Liver (tissue), 9 donors: Measurements from ENCODE around the gene PELI3. TPM values are rescaled to one million over a fixed set of nuclear protein-coding genes. Genes with fewer than 3 reads are reported as not detected.

Source experiments
- DNase-seq: peaks from one replicate; pipeline ENCODE4 v3.0.0-alpha.2; 2017; ENCODE audit warnings: low spot score
- H3K27ac ChIP-seq, 2 donors: one replicate each; pipeline ENCODE4 v1.7.0; 2013; ENCODE audit warnings: inconsistent platforms in 2 of 2, low read length in 2 of 2, control low read depth in 1 of 2, low read depth in 1 of 2, mild to moderate bottlenecking in 1 of 2
- H3K27me3 ChIP-seq, 4 donors: one replicate each; pipeline versions ENCODE4 v1.6.1 to v1.7.0; 2013; ENCODE audit warnings: low read length in 3 of 4, inconsistent platforms in 1 of 4, mild to moderate bottlenecking in 1 of 4, moderate library complexity in 1 of 4; ENCODE audit not compliant: control insufficient read depth in 4 of 4, insufficient read depth in 4 of 4
- H3K36me3 ChIP-seq, 4 donors: one replicate each; pipeline versions ENCODE4 v1.6.1 to v1.7.0; 2013; ENCODE audit warnings: low read length in 3 of 4, mild to moderate bottlenecking in 3 of 4, low read depth in 1 of 4, moderate library complexity in 1 of 4; ENCODE audit not compliant: control insufficient read depth in 4 of 4, insufficient read depth in 3 of 4
- H3K4me1 ChIP-seq, 4 donors: one replicate each; pipeline versions ENCODE4 v1.6.1 to v1.7.0; 2013; ENCODE audit warnings: low read length in 3 of 4, mild to moderate bottlenecking in 3 of 4, moderate library complexity in 1 of 4; ENCODE audit not compliant: control insufficient read depth in 4 of 4, insufficient read depth in 4 of 4
- H3K4me3 ChIP-seq, 3 donors: one replicate each; pipeline versions ENCODE4 v1.6.1 to v1.7.0; 2013; ENCODE audit warnings: low read length in 3 of 3, control low read depth in 1 of 3, low read depth in 1 of 3, mild to moderate bottlenecking in 1 of 3
- H3K9ac ChIP-seq, 2 donors: one replicate each; pipeline ENCODE4 v1.7.0; 2013; ENCODE audit warnings: low read length in 2 of 2, mild to moderate bottlenecking in 2 of 2, moderate library complexity in 2 of 2, control low read depth in 1 of 2, low read depth in 1 of 2
- H3K9me3 ChIP-seq, 4 donors: one replicate each; pipeline versions ENCODE4 v1.6.1 to v1.7.0; 2013; ENCODE audit warnings: low read length in 3 of 4; ENCODE audit not compliant: control insufficient read depth in 4 of 4
- ATF3 ChIP-seq: IDR thresholded peaks from 2 replicates; pipeline ENCODE4 v1.6.1; 2016; ENCODE audit warnings: antibody characterized with exemption
- CTCF ChIP-seq: fragments of 150-350 bp; IDR thresholded peaks from 2 replicates; pipeline ENCODE4 v1.5.1; 2017; ENCODE audit warnings: improper control_type of control experiment, low read depth, low read length; ENCODE audit not compliant: missing input control
- EGR1 ChIP-seq, 2 donors: IDR thresholded peaks; 2 replicates each; pipeline ENCODE4 v1.6.1; 2016 to 2018; ENCODE audit warnings: antibody characterized with exemption in 2 of 2, low read depth in 2 of 2
- FOXA1 ChIP-seq: IDR thresholded peaks from 2 replicates; pipeline ENCODE4 v1.6.1; 2016; ENCODE audit warnings: antibody characterized with exemption
- FOXA2 ChIP-seq: IDR thresholded peaks from 2 replicates; pipeline ENCODE4 v1.6.1; 2016; ENCODE audit warnings: antibody characterized with exemption
- GABPA ChIP-seq, 2 donors: IDR thresholded peaks in 1 of 2; conservative IDR thresholded peaks in 1 of 2; 2 replicates each; pipeline ENCODE4 v1.6.1; 2016; ENCODE audit warnings: antibody characterized with exemption in 2 of 2, mild to moderate bottlenecking in 1 of 2, moderate library complexity in 1 of 2
- HNF4A ChIP-seq, 2 donors: conservative IDR thresholded peaks; 2 replicates each; pipeline ENCODE4 v1.6.1; 2016; ENCODE audit warnings: antibody characterized with exemption in 2 of 2, mild to moderate bottlenecking in 2 of 2
- HNF4G ChIP-seq: IDR thresholded peaks from 2 replicates; pipeline ENCODE4 v1.6.1; 2016; ENCODE audit warnings: antibody characterized with exemption
- JUND ChIP-seq, 2 donors: IDR thresholded peaks; 2 replicates each; pipeline ENCODE4 v1.6.1; 2016; ENCODE audit warnings: antibody characterized with exemption in 2 of 2
- MAX ChIP-seq: IDR thresholded peaks from 2 replicates; pipeline ENCODE4 v1.6.1; 2016; ENCODE audit warnings: antibody characterized with exemption
- NR2F2 ChIP-seq: IDR thresholded peaks from 2 replicates; pipeline ENCODE4 v1.6.1; 2016; ENCODE audit warnings: antibody characterized with exemption
- RAD21 ChIP-seq, 2 donors: IDR thresholded peaks; 2 replicates each; pipeline ENCODE4 v1.6.1; 2016; ENCODE audit warnings: antibody characterized with exemption in 2 of 2, mild to moderate bottlenecking in 2 of 2
- REST ChIP-seq: IDR thresholded peaks from 2 replicates; pipeline ENCODE4 v1.6.1; 2016; ENCODE audit warnings: antibody characterized with exemption, mild to moderate bottlenecking
- RXRA ChIP-seq, 2 donors: IDR thresholded peaks; 2 replicates each; pipeline ENCODE4 v1.6.1; 2017 to 2018; ENCODE audit warnings: antibody characterized with exemption in 2 of 2, mild to moderate bottlenecking in 1 of 2
- SP1 ChIP-seq: IDR thresholded peaks from 2 replicates; pipeline ENCODE4 v1.6.1; 2018; ENCODE audit warnings: antibody characterized with exemption, mild to moderate bottlenecking
- TAF1 ChIP-seq: conservative IDR thresholded peaks from 2 replicates; pipeline ENCODE4 v1.6.1; 2016; ENCODE audit warnings: antibody characterized with exemption, mild to moderate bottlenecking
- YY1 ChIP-seq: IDR thresholded peaks from 2 replicates; pipeline ENCODE4 v1.6.1; 2016; ENCODE audit warnings: antibody characterized with exemption, mild to moderate bottlenecking
- ZBTB33 ChIP-seq: IDR thresholded peaks from 2 replicates; pipeline ENCODE4 v1.6.1; 2016; ENCODE audit warnings: antibody characterized with exemption
- WGBS: extraction: QIAGEN DNeasy Blood & Tissue Kit; methylation state at CpG from one replicate; pipeline ENCODE4 v1.1.7; 2013; 5-methylcytosine and 5-hydroxymethylcytosine counted together
- polyA plus RNA-seq, 2 donors: library from polyadenylated mRNA; stranded (reverse) in 1 of 2; unstranded in 1 of 2; fragments of 200-250 nt in 1 of 2; fragments of >200 nt in 1 of 2; fragmentation: Nextera tagmentation in 1 of 2; extraction: Ambion mirVana in 1 of 2; gene quantifications; one replicate each; pipeline versions ENCODE4 v1.2.1 to v1.2.3, GENCODE V29; 2013 to 2015
- total RNA-seq, 2 donors: library from RNA; depleted of rRNA; stranded (reverse); fragments of >200 nt; gene quantifications; one replicate each; pipeline ENCODE4 v1.2.3, GENCODE V29; 2014
- donor health status: healthy.
- donor health status: healthy.
- donor health status: healthy.
- donor health status: healthy.
- donor health status: healthy.

Gene PELI3
- total and polyA plus RNA-seq, 4 donors: 1.7 to 5.4 (median 2.1) TPM

GRCh38 chr11:66432597-66432996, 34.1 kb upstream of the PELI3 start:
- Histone ChIP-seq H3K4me3 (no peak overlapping the region), H3K9ac (no peak overlapping the region), H3K36me3 (peaks cover 5 to 22% (median 8%) of the 10 kb centered on the region in 4 donors), H3K27me3 (no peaks in the 10 kb centered on the region), H3K4me1 (no peaks in the 10 kb centered on the region), H3K9me3 (no peaks in the 10 kb centered on the region), H3K27ac (no peak overlapping the region)
- no peak for TF ChIP-seq ZBTB33
- TF ChIP-seq ATF3: no peak
- no peak for TF ChIP-seq FOXA1
- TF ChIP-seq EGR1 (IDR thresholded peaks at IDR 0.05; ENCODE audit: low read depth in 2 of 2): no peak
- no peak for TF ChIP-seq GABPA (IDR thresholded peaks at IDR 0.05 in 1 of 2, conservative IDR thresholded peaks at IDR 0.05 in 1 of 2)
- no peak for TF ChIP-seq RXRA (IDR thresholded peaks at IDR 0.05)
- no peak for TF ChIP-seq REST
- TF ChIP-seq FOXA2: no peak
- no peak for TF ChIP-seq HNF4G
- TF ChIP-seq SP1: no peak
- no peak for TF ChIP-seq TAF1
- TF ChIP-seq MAX: no peak
- TF ChIP-seq HNF4A (conservative IDR thresholded peaks at IDR 0.05): no peak
- no peak for TF ChIP-seq CTCF
- no peak for TF ChIP-seq JUND (IDR thresholded peaks at IDR 0.05)
- no peak for TF ChIP-seq YY1
- TF ChIP-seq NR2F2: no peak
- TF ChIP-seq RAD21 (IDR thresholded peaks at IDR 0.05): no peak
- WGBS: 92% methylated on average over 7 of the region's 7 CpGs
- no peak for DNase-seq
